Fibroblast of lung (primary cell): ENCODE measurements around the gene ADD2. TPM values are rescaled to one million over a fixed set of nuclear protein-coding genes. Genes with fewer than 3 reads are reported as not detected.

Experiments
- DNase-seq, 2 donors: peaks; one replicate each; pipeline versions ENCODE4 v3.0.0 to v3.0.0-alpha.2; 2010; ENCODE audit warnings: low read depth in 2 of 2
- H2AFZ ChIP-seq: 2 replicates; pipeline ENCODE4 v1.5.1; 2012; ENCODE audit warnings: low read length, control low read depth, inconsistent platforms
- H3K27ac ChIP-seq: 2 replicates; pipeline ENCODE4 v1.5.1; 2011; ENCODE audit warnings: low read length, control low read depth; ENCODE audit not compliant: insufficient read depth
- H3K27me3 ChIP-seq: 2 replicates; pipeline ENCODE4 v1.5.1; 2011; ENCODE audit warnings: mild to moderate bottlenecking, low read length; ENCODE audit not compliant: control insufficient read depth, insufficient read depth
- H3K36me3 ChIP-seq: 2 replicates; pipeline ENCODE4 v1.5.1; 2011; ENCODE audit warnings: low read length; ENCODE audit not compliant: control insufficient read depth, insufficient read depth
- H3K4me1 ChIP-seq: 2 replicates; pipeline ENCODE4 v1.5.1; 2011; ENCODE audit warnings: low read length; ENCODE audit not compliant: control insufficient read depth, insufficient read depth; ENCODE audit errors: extremely low read depth
- H3K4me2 ChIP-seq: 2 replicates; pipeline ENCODE4 v1.5.1; 2011; ENCODE audit warnings: low read length, control low read depth; ENCODE audit not compliant: insufficient read depth; ENCODE audit errors: extremely low read depth
- H3K4me3 ChIP-seq, 4 experiments: fragments of 200-600 bp in 1 of 4; sonication (generic) in 1 of 4; replicated peaks in 1 of 4; 2 replicates each; pipeline ENCODE4 v1.5.1; 2011 to 2016; ENCODE audit warnings: low read length in 4 of 4, low read depth in 3 of 4, mild to moderate bottlenecking in 3 of 4, control low read depth in 2 of 4, inconsistent platforms in 1 of 4, mixed read lengths in 1 of 4; ENCODE audit not compliant: insufficient read depth in 1 of 4; ENCODE audit errors: control extremely low read depth in 1 of 4
- H3K79me2 ChIP-seq: 2 replicates; pipeline ENCODE4 v1.5.1; 2012; ENCODE audit warnings: mild to moderate bottlenecking, low read length, inconsistent platforms; ENCODE audit not compliant: control insufficient read depth, insufficient read depth
- H3K9ac ChIP-seq: 2 replicates; pipeline ENCODE4 v1.5.1; 2011; ENCODE audit warnings: mild to moderate bottlenecking, low read length, control low read depth; ENCODE audit not compliant: insufficient read depth
- H3K9me3 ChIP-seq: 2 replicates; pipeline ENCODE4 v1.5.1; 2012; ENCODE audit warnings: low read depth, low read length; ENCODE audit not compliant: control insufficient read depth, insufficient read depth
- H4K20me1 ChIP-seq: 2 replicates; pipeline ENCODE4 v1.5.1; 2011; ENCODE audit warnings: low read length; ENCODE audit not compliant: control insufficient read depth, insufficient read depth; ENCODE audit errors: extremely low read depth
- CTCF ChIP-seq, 2 donors: IDR thresholded peaks in 1 of 2; conservative IDR thresholded peaks in 1 of 2; 1 replicate in 1 of 2; 2 replicates in 1 of 2; pipeline ENCODE4 v1.5.1; 2011 to 2012; ENCODE audit warnings: low read length in 2 of 2, control low read depth in 1 of 2, inconsistent platforms in 1 of 2, low read depth in 1 of 2, mild to moderate bottlenecking in 1 of 2
- EZH2 ChIP-seq: IDR thresholded peaks from 2 replicates; pipeline ENCODE4 v1.5.1; 2012; ENCODE audit warnings: low read length, control low read depth, mild to moderate bottlenecking; ENCODE audit errors: missing control alignments
- polyA plus RNA-seq, 2 donors: library from polyadenylated mRNA; depleted of rRNA in 1 of 2; stranded (reverse) in 1 of 2; unstranded in 1 of 2; fragments of >200 nt; gene quantifications; 2 replicates each; pipeline ENCODE4 v1.2.1, GENCODE V29; 2011 to 2012; ENCODE audit warnings: missing spikeins in 1 of 2
- total RNA-seq: library from RNA; depleted of rRNA; stranded (reverse); fragments of >200 nt; gene quantifications from 2 replicates; pipeline ENCODE4 v1.2.1, GENCODE V29; 2014

The ADD2 gene
- total and polyA plus RNA-seq, 2 donors (not counting 1 experiment from before 2014, with no cell fraction given), result 0.22 to 2.5 TPM

DNA sequence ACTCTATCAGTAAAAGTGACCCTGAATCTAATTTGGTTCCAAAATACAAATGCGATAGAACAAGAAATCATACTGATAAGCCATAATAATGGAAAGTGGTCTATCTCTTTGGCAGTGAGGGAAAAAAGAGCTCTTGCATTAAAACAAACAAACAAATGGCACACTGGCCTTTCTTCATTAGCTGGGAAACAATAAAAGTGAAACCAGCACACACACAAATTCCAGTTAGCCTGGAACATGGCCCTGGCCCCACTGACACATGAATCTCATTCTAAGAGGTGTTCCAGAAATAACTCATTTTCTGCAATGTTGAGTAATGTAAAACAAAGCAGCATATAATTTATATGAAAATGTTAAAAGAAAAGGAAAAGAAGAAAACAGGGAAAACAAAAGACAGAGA is 135.0 kb downstream of the ADD2 start:
- no peak overlapping the region for H3K4me2 ChIP-seq
- H2AFZ ChIP-seq, result no peak overlapping the region
- no peaks in the 10 kb centered on the region for H3K4me1 ChIP-seq
- H3K9ac ChIP-seq, result no peak overlapping the region
- no peak overlapping the region for H3K4me3 ChIP-seq
- no peaks in the 10 kb centered on the region for H3K9me3 ChIP-seq
- no peak for DNase-seq
- H3K27ac ChIP-seq, result no peak overlapping the region
- H3K79me2 ChIP-seq, result no peaks in the 10 kb centered on the region
- TF ChIP-seq CTCF (conservative IDR thresholded peaks at IDR 0.05 in 1 of 2, IDR thresholded peaks at IDR 0.05 in 1 of 2; ENCODE audit: low read depth in 1 of 2, low read length in 2 of 2), result no peak
- no peaks in the 10 kb centered on the region for H3K36me3 ChIP-seq
- no peaks in the 10 kb centered on the region for H3K27me3 ChIP-seq
- no peaks in the 10 kb centered on the region for H4K20me1 ChIP-seq

DNA sequence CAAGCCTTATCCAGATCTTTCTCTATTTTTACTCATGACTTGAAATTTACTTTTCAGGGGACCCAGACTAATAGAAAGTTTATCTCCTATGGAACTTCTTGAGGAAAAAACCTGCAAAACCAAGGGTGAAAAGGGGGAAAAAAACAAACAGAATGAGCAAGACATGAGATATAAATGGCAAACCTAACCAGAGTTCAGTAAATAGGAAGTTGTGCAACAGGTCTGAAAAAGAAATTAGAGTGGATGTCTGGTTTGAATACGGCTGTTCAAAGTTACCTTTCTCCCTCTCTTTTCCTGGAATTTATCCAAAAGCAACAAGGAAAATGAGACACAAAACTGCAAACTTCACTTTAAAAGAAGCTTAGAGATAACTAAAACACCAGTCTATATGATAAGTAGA is 135.6 kb downstream of the ADD2 start:
- H3K27me3 ChIP-seq, result no peaks in the 10 kb centered on the region
- no peaks in the 10 kb centered on the region for H3K79me2 ChIP-seq
- no peaks in the 10 kb centered on the region for H3K4me1 ChIP-seq
- H3K4me3 ChIP-seq, result no peak overlapping the region
- H3K36me3 ChIP-seq, result no peaks in the 10 kb centered on the region
- no peak for DNase-seq
- TF ChIP-seq EZH2, result no peak
- H3K9ac ChIP-seq, result no peak overlapping the region
- H2AFZ ChIP-seq, result no peak overlapping the region
- H3K9me3 ChIP-seq, result no peaks in the 10 kb centered on the region
- H3K27ac ChIP-seq, result no peak overlapping the region
- H4K20me1 ChIP-seq, result no peaks in the 10 kb centered on the region
- H3K4me2 ChIP-seq, result no peak overlapping the region

- Histone ChIP-seq H3K9ac (no peak overlapping the region), H4K20me1 (no peaks in the 10 kb centered on the region), H3K4me3 (no peak overlapping the region), H3K4me2 (no peak overlapping the region), H3K36me3 (no peaks in the 10 kb centered on the region), H2AFZ (no peak overlapping the region), H3K27ac (no peak overlapping the region), H3K79me2 (no peaks in the 10 kb centered on the region), H3K4me1 (no peaks in the 10 kb centered on the region), H3K9me3 (no peaks in the 10 kb centered on the region), H3K27me3 (peaks cover 3% of the 10 kb centered on the region)
- no peak for DNase-seq
- TF ChIP-seq EZH2 (no peak), CTCF (conservative IDR thresholded peaks at IDR 0.05 in 1 of 2, IDR thresholded peaks at IDR 0.05 in 1 of 2; ENCODE audit: low read depth in 1 of 2, low read length in 2 of 2) (no peak)
These were observed 137.2 kb downstream of the ADD2 start for GRCh38 chr2:70630761-70631160.
